Measurements from ENCODE around the gene MAPK8.

DNA sequence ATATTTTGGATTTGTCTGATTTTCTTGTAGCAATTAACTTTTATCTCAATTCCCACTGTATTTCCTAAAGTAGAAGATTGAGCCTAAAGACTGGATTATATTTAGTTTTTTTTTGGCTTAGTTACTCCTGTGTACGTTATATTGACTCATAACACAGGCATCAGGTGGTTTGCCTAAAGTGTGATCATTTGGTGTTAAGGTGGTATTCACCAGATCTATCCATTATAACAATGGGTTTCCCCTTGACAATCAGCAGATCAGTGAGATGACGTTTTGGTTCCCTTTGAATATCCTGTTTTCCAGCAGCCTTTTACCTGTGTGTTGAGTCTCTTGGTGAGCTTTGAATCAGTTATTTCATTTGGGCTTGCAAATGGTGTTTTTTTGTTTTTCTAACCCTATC is 18.1 kb downstream of the MAPK8 start:
- TF ChIP-seq, protein P1, sequence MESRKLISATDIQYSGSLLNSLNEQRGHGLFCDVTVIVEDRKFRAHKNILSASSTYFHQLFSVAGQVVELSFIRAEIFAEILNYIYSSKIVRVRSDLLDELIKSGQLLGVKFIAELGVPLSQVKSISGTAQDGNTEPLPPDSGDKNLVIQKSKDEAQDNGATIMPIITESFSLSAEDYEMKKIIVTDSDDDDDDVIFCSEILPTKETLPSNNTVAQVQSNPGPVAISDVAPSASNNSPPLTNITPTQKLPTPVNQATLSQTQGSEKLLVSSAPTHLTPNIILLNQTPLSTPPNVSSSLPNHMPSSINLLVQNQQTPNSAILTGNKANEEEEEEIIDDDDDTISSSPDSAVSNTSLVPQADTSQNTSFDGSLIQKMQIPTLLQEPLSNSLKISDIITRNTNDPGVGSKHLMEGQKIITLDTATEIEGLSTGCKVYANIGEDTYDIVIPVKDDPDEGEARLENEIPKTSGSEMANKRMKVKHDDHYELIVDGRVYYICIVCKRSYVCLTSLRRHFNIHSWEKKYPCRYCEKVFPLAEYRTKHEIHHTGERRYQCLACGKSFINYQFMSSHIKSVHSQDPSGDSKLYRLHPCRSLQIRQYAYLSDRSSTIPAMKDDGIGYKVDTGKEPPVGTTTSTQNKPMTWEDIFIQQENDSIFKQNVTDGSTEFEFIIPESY (CRISPR knock-in tag; IDR thresholded peaks at IDR 0.05): no peak
- TF ChIP-seq, protein P2, sequence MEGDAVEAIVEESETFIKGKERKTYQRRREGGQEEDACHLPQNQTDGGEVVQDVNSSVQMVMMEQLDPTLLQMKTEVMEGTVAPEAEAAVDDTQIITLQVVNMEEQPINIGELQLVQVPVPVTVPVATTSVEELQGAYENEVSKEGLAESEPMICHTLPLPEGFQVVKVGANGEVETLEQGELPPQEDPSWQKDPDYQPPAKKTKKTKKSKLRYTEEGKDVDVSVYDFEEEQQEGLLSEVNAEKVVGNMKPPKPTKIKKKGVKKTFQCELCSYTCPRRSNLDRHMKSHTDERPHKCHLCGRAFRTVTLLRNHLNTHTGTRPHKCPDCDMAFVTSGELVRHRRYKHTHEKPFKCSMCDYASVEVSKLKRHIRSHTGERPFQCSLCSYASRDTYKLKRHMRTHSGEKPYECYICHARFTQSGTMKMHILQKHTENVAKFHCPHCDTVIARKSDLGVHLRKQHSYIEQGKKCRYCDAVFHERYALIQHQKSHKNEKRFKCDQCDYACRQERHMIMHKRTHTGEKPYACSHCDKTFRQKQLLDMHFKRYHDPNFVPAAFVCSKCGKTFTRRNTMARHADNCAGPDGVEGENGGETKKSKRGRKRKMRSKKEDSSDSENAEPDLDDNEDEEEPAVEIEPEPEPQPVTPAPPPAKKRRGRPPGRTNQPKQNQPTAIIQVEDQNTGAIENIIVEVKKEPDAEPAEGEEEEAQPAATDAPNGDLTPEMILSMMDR (IDR thresholded peaks at IDR 0.05 in 2 of 3, conservative IDR thresholded peaks at IDR 0.05 in 1 of 3; ENCODE audit: insufficient read depth in 2 of 3, low read depth in 1 of 3, low read length in 3 of 3): no peak
- TF ChIP-seq ZNF184 (CRISPR knock-in tag; IDR thresholded peaks at IDR 0.05) (no peak), CREB1 (IDR thresholded peaks at IDR 0.05) (no peak), CREB1 (CRISPR knock-in tag; IDR thresholded peaks at IDR 0.05) (no peak), EZH2 (IDR thresholded peaks at IDR 0.05; ENCODE audit: borderline replicate concordance, low read depth, low read length) (no peak)

All from K562 (cell line).